SH-SY5Y (cell line): ENCODE results near the gene HNRNPM.

Source experiments
- GATA2 ChIP-seq: IDR thresholded peaks from 2 replicates; pipeline ENCODE4 v1.6.1; 2011; ENCODE audit warnings: mild to moderate bottlenecking, low read depth, low read length
- GATA3 ChIP-seq: IDR thresholded peaks from 2 replicates; pipeline ENCODE4 v1.6.1; 2011; ENCODE audit warnings: low read depth, mild to moderate bottlenecking, low read length, moderate library complexity

HNRNPM gene

GRCh38 chr19:8517551-8518442 lies 73.0 kb downstream of the HNRNPM start:
- TF ChIP-seq GATA3, result no peak
- no peak for TF ChIP-seq GATA2

GRCh38 chr19:8518536-8518935 lies 73.8 kb downstream of the HNRNPM start:
- TF ChIP-seq GATA2, result no peak
- no peak for TF ChIP-seq GATA3

GRCh38 chr19:8519388-8519787 lies 74.6 kb downstream of the HNRNPM start:
- TF ChIP-seq GATA2, result no peak
- no peak for TF ChIP-seq GATA3

- no peak for TF ChIP-seq GATA2
Observed at GRCh38 chr19:8525401-8525684, 80.6 kb downstream of the HNRNPM start.

GRCh38 chr19:8526345-8527091 lies 81.7 kb downstream of the HNRNPM start:
- TF ChIP-seq GATA3, result no peak

GRCh38 chr19:8528500-8528899 lies 83.7 kb downstream of the HNRNPM start:
- no peak for TF ChIP-seq GATA3

GRCh38 chr19:8529369-8530006 lies 84.7 kb downstream of the HNRNPM start:
- TF ChIP-seq GATA2, result no peak

- TF ChIP-seq GATA2 (no peak), GATA3 (no peak)
Observed at GRCh38 chr19:8530061-8530679, 85.4 kb downstream of the HNRNPM start.

GRCh38 chr19:8531470-8531869 lies 86.7 kb downstream of the HNRNPM start:
- TF ChIP-seq GATA2, result no peak
- no peak for TF ChIP-seq GATA3

- TF ChIP-seq GATA3 (no peak), GATA2 (no peak)
Observed at GRCh38 chr19:8532225-8532624, 87.5 kb downstream of the HNRNPM start.

- TF ChIP-seq GATA3 (no peak), GATA2 (no peak)
Observed at GRCh38 chr19:8536282-8536681, 91.5 kb downstream of the HNRNPM start.

- no peak for TF ChIP-seq GATA3
- TF ChIP-seq GATA2, result no peak
Observed at GRCh38 chr19:8537099-8537498, 92.3 kb downstream of the HNRNPM start.
